GM23248 (cell line): ENCODE measurements around the gene OR6S1. TPM values are rescaled to one million over a fixed set of nuclear protein-coding genes. Genes with fewer than 3 reads are reported as not detected.

Experiments used
- DNase-seq: peaks from one replicate; pipeline ENCODE4 v3.0.0-alpha.2; 2015
- H2AFZ ChIP-seq: fragments of 200-600 bp; sonication (generic); 2 replicates; pipeline ENCODE4 v1.6.1; 2016; ENCODE audit warnings: antibody characterized with exemption
- H3F3A ChIP-seq: fragments of 200-600 bp; sonication (generic); 2 replicates; pipeline ENCODE4 v1.6.1; 2016; ENCODE audit warnings: mild to moderate bottlenecking, antibody characterized with exemption, mixed run types; ENCODE audit not compliant: insufficient read depth
- H3K27ac ChIP-seq: fragments of 200-600 bp; sonication (generic); 2 replicates; pipeline ENCODE4 v1.5.1; 2016; ENCODE audit warnings: mild to moderate bottlenecking
- H3K27me3 ChIP-seq: fragments of 200-600 bp; sonication (generic); replicated peaks from 2 replicates; pipeline ENCODE4 v1.6.1; 2016; ENCODE audit warnings: mild to moderate bottlenecking; ENCODE audit not compliant: insufficient read depth
- H3K36me3 ChIP-seq: fragments of 200-600 bp; sonication (generic); 2 replicates; pipeline ENCODE4 v1.6.1; 2016; ENCODE audit warnings: low read depth, mild to moderate bottlenecking
- H3K4me1 ChIP-seq: fragments of 200-600 bp; sonication (generic); 2 replicates; pipeline ENCODE4 v1.6.1; 2016; ENCODE audit warnings: mild to moderate bottlenecking; ENCODE audit not compliant: insufficient read depth
- H3K4me2 ChIP-seq: fragments of 200-600 bp; sonication (generic); one replicate; pipeline ENCODE4 v1.6.1; 2016; ENCODE audit warnings: mild to moderate bottlenecking; ENCODE audit not compliant: unreplicated experiment
- H3K4me3 ChIP-seq: fragments of 200-600 bp; sonication (generic); 2 replicates; pipeline ENCODE4 v1.5.1; 2016; ENCODE audit warnings: mild to moderate bottlenecking
- H3K79me2 ChIP-seq: fragments of 200-600 bp; sonication (generic); 2 replicates; pipeline ENCODE4 v1.6.1; 2016; ENCODE audit warnings: mild to moderate bottlenecking; ENCODE audit not compliant: insufficient read depth
- H3K9ac ChIP-seq: fragments of 200-600 bp; sonication (generic); 2 replicates; pipeline ENCODE4 v1.6.1; 2016; ENCODE audit warnings: mild to moderate bottlenecking
- H3K9me2 ChIP-seq: fragments of 200-600 bp; sonication (generic); 2 replicates; pipeline ENCODE4 v1.6.1; 2016; ENCODE audit warnings: mixed run types, mild to moderate bottlenecking, moderate library complexity; ENCODE audit not compliant: insufficient read depth
- H3K9me3 ChIP-seq: fragments of 200-600 bp; sonication (generic); one replicate; pipeline ENCODE4 v1.6.1; 2017; ENCODE audit warnings: low read depth
- H4K20me1 ChIP-seq: fragments of 200-600 bp; sonication (generic); 2 replicates; pipeline ENCODE4 v1.6.0; 2016; ENCODE audit not compliant: insufficient read depth
- EZH2 ChIP-seq: fragments of 200-600 bp; sonication (generic); IDR thresholded peaks from 2 replicates; pipeline ENCODE4 v1.6.1; 2018; ENCODE audit warnings: antibody characterized with exemption, mild to moderate bottlenecking; ENCODE audit not compliant: insufficient read depth, poor library complexity, severe bottlenecking
- EZH2phosphoT487 ChIP-seq: fragments of 200-600 bp; sonication (generic); IDR thresholded peaks from 2 replicates; pipeline ENCODE4 v1.6.1; 2018; ENCODE audit warnings: antibody characterized with exemption, moderate library complexity, mild to moderate bottlenecking, low read depth; ENCODE audit not compliant: insufficient read depth
- WGBS, 2 experiments: methylation state at CpG; one replicate each; pipeline ENCODE4 v1.1.6; 2015 to 2017; ENCODE audit warnings: low lambda C conversion rate in 2 of 2, low coverage in 1 of 2; ENCODE audit errors: missing lambda C conversion rate in 2 of 2; 5-methylcytosine and 5-hydroxymethylcytosine counted together
- in situ Hi-C: fragments of 300-500 bp; cut with MboI; formaldehyde crosslinking; loops from 2 replicates; pipeline ENCODE4 v1.15.0; 2020
- polyA plus RNA-seq: library from polyadenylated mRNA; unstranded; fragments of >200 nt; fragmentation: Nextera tagmentation; extraction: Ambion mirVana; gene quantifications from 2 replicates; pipeline ENCODE4 v1.2.1, GENCODE V29; 2016
- total RNA-seq: library from RNA; depleted of rRNA; stranded (reverse); fragments of >200 nt; shearing (Covaris generic); gene quantifications from 2 replicates; pipeline ENCODE4 v1.2.3, GENCODE V29; 2014

OR6S1 gene
- total and polyA plus RNA-seq, 2 experiments from 2014 or later = not detected

GRCh38 chr14:20680843-20681347 lies 39.4 kb upstream of the OR6S1 start:
- peak overlapping the region; percentile 99 for H3K9ac ChIP-seq
- peak overlapping the region; percentile 99 for H3K4me2 ChIP-seq
- H3K9me3 ChIP-seq = no peaks in the 10 kb centered on the region
- peak overlapping the region; percentile 100 for H3K27ac ChIP-seq
- no peaks in the 10 kb centered on the region; the same call in 1 of the 2 replicates for H3K27me3 ChIP-seq
- H3K79me2 ChIP-seq = no peaks in the 10 kb centered on the region
- H3F3A ChIP-seq = peaks cover 55% of the 10 kb centered on the region
- H3K4me3 ChIP-seq = peak overlapping the region; percentile 95
- no peaks in the 10 kb centered on the region for H3K36me3 ChIP-seq
- no peaks in the 10 kb centered on the region for H3K9me2 ChIP-seq
- peak overlapping the region; percentile 96 for H2AFZ ChIP-seq
- DNase-seq = no peak
- WGBS, 2 experiments = 20 to 21% methylated on average over 7 of the region's 7 CpGs
- no peak for TF ChIP-seq EZH2
- TF ChIP-seq EZH2phosphoT487 = no peak
- H4K20me1 ChIP-seq = no peaks in the 10 kb centered on the region
- H3K4me1 ChIP-seq = peaks cover 15% of the 10 kb centered on the region
- in situ Hi-C loops = no loop called here

- Histone ChIP-seq H3K4me2 (peak overlapping the region; percentile 99), H3K27me3 (no peaks in the 10 kb centered on the region; the same call in 1 of the 2 replicates), H3K4me1 (peaks cover 10% of the 10 kb centered on the region), H3K27ac (no peak overlapping the region), H3K36me3 (no peaks in the 10 kb centered on the region), H3K9ac (no peak overlapping the region), H3K9me2 (no peaks in the 10 kb centered on the region), H2AFZ (peak overlapping the region; percentile 96), H3K4me3 (peak overlapping the region; percentile 95; the same call in 1 of the 2 replicates), H3K9me3 (no peaks in the 10 kb centered on the region), H3F3A (peaks cover 50% of the 10 kb centered on the region), H3K79me2 (no peaks in the 10 kb centered on the region), H4K20me1 (no peaks in the 10 kb centered on the region)
- TF ChIP-seq EZH2phosphoT487 = no peak
- TF ChIP-seq EZH2 = no peak
- DNase-seq = no peak
- in situ Hi-C loops = no loop called here
- WGBS, 2 experiments = 43 to 50% methylated on average over 8 of the region's 8 CpGs
Observed at GRCh38 chr14:20680363-20680762, 38.9 kb upstream of the OR6S1 start.

GRCh38 chr14:20679907-20680306 lies 38.4 kb upstream of the OR6S1 start:
- in situ Hi-C loops = no loop called here
- Histone ChIP-seq H3F3A (peaks cover 45% of the 10 kb centered on the region), H3K4me3 (no peak overlapping the region), H4K20me1 (no peaks in the 10 kb centered on the region), H3K36me3 (no peaks in the 10 kb centered on the region), H3K27me3 (no peaks in the 10 kb centered on the region; the same call in 1 of the 2 replicates), H3K4me2 (peak overlapping the region; percentile 99), H3K9ac (no peak overlapping the region), H3K9me3 (no peaks in the 10 kb centered on the region), H3K27ac (no peak overlapping the region), H3K4me1 (peaks cover 7% of the 10 kb centered on the region), H3K9me2 (no peaks in the 10 kb centered on the region), H3K79me2 (no peaks in the 10 kb centered on the region), H2AFZ (0 out of 2 replicates have a peak overlapping the region, but pooled peaks have one; percentile 96)
- 30 to 31% methylated on average over 1 of the region's 1 CpG for WGBS, 2 experiments
- TF ChIP-seq EZH2 (no peak), EZH2phosphoT487 (no peak)
- DNase-seq = peak; percentile 41

GRCh38 chr14:20676072-20676471 lies 34.6 kb upstream of the OR6S1 start:
- WGBS, 2 experiments = 16 to 34% methylated on average over 2 of the region's 2 CpGs
- Histone ChIP-seq H3K4me2 (no peak overlapping the region), H3K4me1 (peaks cover 7% of the 10 kb centered on the region), H3K9me3 (no peaks in the 10 kb centered on the region), H3K27me3 (no peaks in the 10 kb centered on the region; the same call in 1 of the 2 replicates), H3K36me3 (no peaks in the 10 kb centered on the region), H3K9me2 (no peaks in the 10 kb centered on the region), H3K79me2 (no peaks in the 10 kb centered on the region), H3K9ac (no peak overlapping the region), H3F3A (peaks cover 15% of the 10 kb centered on the region), H3K4me3 (no peak overlapping the region), H3K27ac (no peak overlapping the region), H4K20me1 (no peaks in the 10 kb centered on the region), H2AFZ (no peak overlapping the region)
- DNase-seq = no peak
- in situ Hi-C loops = no loop called here
- TF ChIP-seq EZH2 (no peak), EZH2phosphoT487 (no peak)

GRCh38 chr14:20675669-20676068 lies 34.2 kb upstream of the OR6S1 start:
- no peak overlapping the region for H3K4me3 ChIP-seq
- H3K4me2 ChIP-seq = no peak overlapping the region
- peaks cover 3% of the 10 kb centered on the region; the same call in 1 of the 2 replicates for H3K4me1 ChIP-seq
- H3F3A ChIP-seq = peaks cover 11% of the 10 kb centered on the region
- no peaks in the 10 kb centered on the region for H3K36me3 ChIP-seq
- no peaks in the 10 kb centered on the region; the same call in 1 of the 2 replicates for H3K27me3 ChIP-seq
- in situ Hi-C loops = no loop called here
- H3K27ac ChIP-seq = no peak overlapping the region
- 31 to 40% methylated on average over 2 of the region's 2 CpGs for WGBS, 2 experiments
- no peaks in the 10 kb centered on the region for H3K79me2 ChIP-seq
- TF ChIP-seq EZH2 (no peak), EZH2phosphoT487 (no peak)
- no peak overlapping the region for H2AFZ ChIP-seq
- no peaks in the 10 kb centered on the region for H3K9me3 ChIP-seq
- no peaks in the 10 kb centered on the region for H4K20me1 ChIP-seq
- DNase-seq = no peak
- no peaks in the 10 kb centered on the region for H3K9me2 ChIP-seq
- no peak overlapping the region for H3K9ac ChIP-seq
